ENCODE measurements around the gene ZKSCAN1.
"Not testable (repeated sequence)": the region's sequence is repeated elsewhere in the genome, so short reads cannot be mapped to it uniquely, and the experiment has no call there.

The ZKSCAN1 gene

DNA sequence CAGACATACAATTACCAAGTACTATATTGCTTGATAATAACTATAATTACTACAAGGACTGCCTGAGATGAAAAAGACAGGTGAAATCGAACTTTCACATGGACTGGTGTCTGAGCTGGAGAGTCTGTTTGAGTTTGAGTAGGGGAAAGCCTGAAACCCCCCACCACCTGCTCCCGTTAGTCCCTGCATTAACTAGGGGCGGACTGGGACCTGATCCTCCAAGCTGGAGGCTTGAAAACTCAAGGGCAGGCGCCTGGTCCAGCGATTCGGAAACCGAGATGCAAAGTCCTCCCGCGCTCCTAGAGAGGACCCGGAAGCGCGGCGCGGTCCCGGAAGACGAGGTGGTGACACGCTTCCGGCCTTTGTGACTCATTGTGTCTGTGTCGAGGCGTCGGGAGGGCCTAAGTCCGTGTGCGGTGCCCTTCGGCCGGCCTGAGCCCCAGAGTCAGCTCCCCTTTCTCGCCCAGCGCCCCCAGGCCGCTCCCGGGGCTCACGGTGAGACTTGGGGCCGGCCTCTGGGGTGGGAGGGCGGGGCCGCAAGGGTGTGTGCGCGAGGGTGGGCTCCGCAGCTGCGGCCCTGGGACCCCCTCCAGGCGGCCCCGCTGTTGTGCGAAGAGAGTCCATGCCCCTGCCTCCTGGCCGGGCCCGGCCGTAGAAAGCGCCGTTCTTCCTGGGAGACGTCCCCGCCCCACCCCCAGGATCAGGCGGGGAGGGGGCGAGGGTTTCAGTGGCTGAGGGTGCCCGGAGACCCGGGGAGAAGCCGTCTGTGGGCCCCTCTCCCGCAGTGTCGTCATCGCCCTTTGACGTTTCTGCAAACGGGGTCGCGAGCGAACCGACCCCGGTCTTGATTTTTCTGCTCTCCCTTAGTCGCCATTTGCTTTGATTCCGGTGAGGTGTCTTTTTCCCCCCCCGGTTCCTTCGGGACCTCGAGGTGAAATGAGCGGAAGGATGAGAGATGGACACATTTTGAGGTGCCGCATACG is at the start of gene ZKSCAN1:
Gene ZKSCAN1, plus strand, starts transcription at position 365 of the 983 bp plus-strand sequence. CDS start 7,911 bp downstream, outside the sequence.
- peaks cover 18% of the 10 kb centered on the region for H3K36me3 ChIP-seq (ENCODE audit: insufficient read depth, insufficient read length, low read length)
- no peaks in the 10 kb centered on the region for H3K9me3 ChIP-seq (ENCODE audit: insufficient read depth, low read length)
- peak; percentile 92 for DNase-seq (ENCODE audit: low read depth, low spot score)
- peak within 1 kb of the TSS; percentile 92 for H3K9ac ChIP-seq (ENCODE audit: insufficient read length, low read depth)
- H3K27me3 ChIP-seq (ENCODE audit: insufficient read depth, insufficient read length): no peaks in the 10 kb centered on the region
- no peak for TF ChIP-seq YY1 (IDR thresholded peaks at IDR 0.05; ENCODE audit: insufficient read depth, insufficient read length)
- no peak for TF ChIP-seq ZNF274 (IDR thresholded peaks at IDR 0.05; ENCODE audit: low read depth, low read length)
- no peak for TF ChIP-seq SUZ12 (IDR thresholded peaks at IDR 0.05; ENCODE audit: extremely low read depth, insufficient read depth, insufficient read length)
- peak within 1 kb of the TSS; percentile 88 for H3K4me3 ChIP-seq (ENCODE audit: insufficient read length, low read depth)
- H3K4me1 ChIP-seq (ENCODE audit: insufficient read depth, insufficient read length): no peaks in the 10 kb centered on the region

DNA sequence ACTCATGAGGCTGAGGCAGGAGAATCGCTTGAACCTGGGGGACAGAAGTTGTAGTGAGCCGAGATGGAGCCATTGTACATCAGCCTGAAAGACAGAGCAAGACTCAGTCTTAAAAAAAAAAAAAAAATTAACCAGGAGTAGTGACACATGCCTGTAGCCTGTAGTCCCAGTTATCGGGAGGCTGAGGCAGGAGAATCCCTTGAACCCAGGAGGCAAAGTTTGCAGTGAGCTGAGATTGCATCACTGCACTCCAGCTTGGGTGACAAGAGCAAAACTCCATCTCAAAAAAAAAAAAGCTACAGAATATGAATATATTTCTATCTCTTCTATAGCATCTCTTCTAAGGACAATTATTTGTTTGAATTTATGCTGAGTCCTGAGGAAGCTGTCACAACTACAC is 46.1 kb upstream of the ZKSCAN1 start:
- Histone ChIP-seq H3K9ac (ENCODE audit: insufficient read length, low read depth) (no peak overlapping the region), H3K36me3 (ENCODE audit: insufficient read depth, insufficient read length, low read length) (no peaks in the 10 kb centered on the region), H3K4me1 (ENCODE audit: insufficient read depth, insufficient read length) (no peaks in the 10 kb centered on the region), H3K9me3 (ENCODE audit: insufficient read depth, low read length) (no peaks in the 10 kb centered on the region), H3K27me3 (ENCODE audit: insufficient read depth, insufficient read length) (peaks cover 1% of the 10 kb centered on the region), H3K4me3 (ENCODE audit: insufficient read length, low read depth) (no peak overlapping the region)
- TF ChIP-seq ZNF274 (IDR thresholded peaks at IDR 0.05; ENCODE audit: low read depth, low read length): no peak
- TF ChIP-seq SUZ12 (IDR thresholded peaks at IDR 0.05; ENCODE audit: extremely low read depth, insufficient read depth, insufficient read length): no peak
- no peak for TF ChIP-seq YY1 (IDR thresholded peaks at IDR 0.05; ENCODE audit: insufficient read depth, insufficient read length)
- no peak for DNase-seq (ENCODE audit: low read depth, low spot score)

DNA sequence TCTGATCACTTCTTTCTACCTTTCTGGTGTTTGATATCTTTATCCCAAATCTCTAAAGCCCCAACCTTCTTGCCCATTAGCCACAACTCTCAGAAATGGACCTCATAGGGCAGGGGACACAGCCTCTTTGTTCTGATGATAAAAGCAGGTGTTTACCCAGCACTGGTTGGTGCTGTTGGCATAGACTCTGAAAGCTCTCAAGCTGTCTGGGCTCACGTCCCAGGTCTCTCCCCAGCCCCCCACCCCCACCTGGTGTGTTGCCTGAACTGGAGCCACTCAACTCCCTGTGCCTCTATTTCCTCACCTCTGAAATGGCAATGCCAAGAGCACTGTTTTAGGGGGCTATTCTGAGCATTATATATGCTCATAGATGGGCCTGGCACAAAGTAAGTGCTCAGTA is 45.6 kb upstream of the ZKSCAN1 start:
- not testable (repeated sequence) for DNase-seq (ENCODE audit: low read depth, low spot score); H3K4me3 ChIP-seq (ENCODE audit: insufficient read length, low read depth); H3K9me3 ChIP-seq (ENCODE audit: insufficient read depth, low read length); H3K9ac ChIP-seq (ENCODE audit: insufficient read length, low read depth); H3K4me1 ChIP-seq (ENCODE audit: insufficient read depth, insufficient read length); H3K36me3 ChIP-seq (ENCODE audit: insufficient read depth, insufficient read length, low read length); H3K27me3 ChIP-seq (ENCODE audit: insufficient read depth, insufficient read length)

DNA sequence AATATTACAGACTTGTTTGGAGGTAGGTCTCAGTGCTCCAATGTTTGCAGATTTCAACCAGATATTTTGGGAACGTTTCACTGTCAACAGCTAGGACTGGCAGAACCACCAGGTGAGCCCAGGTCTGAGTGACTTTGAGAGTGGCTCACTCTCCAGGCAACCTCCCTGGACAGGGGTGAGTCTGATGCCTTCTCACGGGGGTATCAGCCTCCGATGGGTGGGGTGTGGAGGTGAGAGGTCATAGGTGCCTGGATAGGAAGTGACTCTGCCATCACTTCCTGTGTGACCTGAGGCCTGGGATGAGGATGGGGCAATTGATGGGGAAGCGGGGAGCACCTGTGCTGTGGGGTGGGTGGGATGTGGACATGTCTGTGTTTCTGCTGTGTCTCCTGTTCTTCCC is 44.2 kb upstream of the ZKSCAN1 start:
- H3K27me3 ChIP-seq (ENCODE audit: insufficient read depth, insufficient read length): no peaks in the 10 kb centered on the region
- no peak overlapping the region for H3K4me3 ChIP-seq (ENCODE audit: insufficient read length, low read depth)
- no peak overlapping the region for H3K9ac ChIP-seq (ENCODE audit: insufficient read length, low read depth)
- no peaks in the 10 kb centered on the region for H3K36me3 ChIP-seq (ENCODE audit: insufficient read depth, insufficient read length, low read length)
- H3K4me1 ChIP-seq (ENCODE audit: insufficient read depth, insufficient read length): no peaks in the 10 kb centered on the region
- DNase-seq (ENCODE audit: low read depth, low spot score): no peak
- no peak for TF ChIP-seq ZNF274 (IDR thresholded peaks at IDR 0.05; ENCODE audit: low read depth, low read length)
- TF ChIP-seq YY1 (IDR thresholded peaks at IDR 0.05; ENCODE audit: insufficient read depth, insufficient read length): no peak
- TF ChIP-seq SUZ12 (IDR thresholded peaks at IDR 0.05; ENCODE audit: extremely low read depth, insufficient read depth, insufficient read length): no peak
- no peaks in the 10 kb centered on the region for H3K9me3 ChIP-seq (ENCODE audit: insufficient read depth, low read length)

DNA sequence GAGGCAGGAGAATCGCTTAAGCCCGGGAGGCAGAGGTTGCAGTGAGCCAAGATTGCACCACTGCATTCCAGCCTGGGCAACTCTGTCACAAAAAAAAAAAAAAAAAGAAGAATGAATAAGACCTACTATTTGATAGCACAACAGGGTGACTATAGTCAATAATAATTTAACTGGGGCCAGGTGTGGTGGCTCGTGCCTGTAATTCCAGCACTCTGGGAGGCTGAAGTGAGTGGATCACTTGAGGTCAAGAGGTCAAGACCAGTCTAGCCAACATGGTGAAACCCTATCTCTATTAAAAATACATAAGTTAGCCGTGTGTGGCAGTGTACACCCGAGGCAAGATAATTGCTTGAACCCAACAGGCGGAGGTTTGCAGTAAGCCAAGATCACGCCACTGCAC is 41.6 kb upstream of the ZKSCAN1 start:
- H3K4me3 ChIP-seq (ENCODE audit: insufficient read length, low read depth); H3K27me3 ChIP-seq (ENCODE audit: insufficient read depth, insufficient read length); DNase-seq (ENCODE audit: low read depth, low spot score); H3K36me3 ChIP-seq (ENCODE audit: insufficient read depth, insufficient read length, low read length); H3K9me3 ChIP-seq (ENCODE audit: insufficient read depth, low read length); H3K4me1 ChIP-seq (ENCODE audit: insufficient read depth, insufficient read length); H3K9ac ChIP-seq (ENCODE audit: insufficient read length, low read depth): not testable (repeated sequence)

DNA sequence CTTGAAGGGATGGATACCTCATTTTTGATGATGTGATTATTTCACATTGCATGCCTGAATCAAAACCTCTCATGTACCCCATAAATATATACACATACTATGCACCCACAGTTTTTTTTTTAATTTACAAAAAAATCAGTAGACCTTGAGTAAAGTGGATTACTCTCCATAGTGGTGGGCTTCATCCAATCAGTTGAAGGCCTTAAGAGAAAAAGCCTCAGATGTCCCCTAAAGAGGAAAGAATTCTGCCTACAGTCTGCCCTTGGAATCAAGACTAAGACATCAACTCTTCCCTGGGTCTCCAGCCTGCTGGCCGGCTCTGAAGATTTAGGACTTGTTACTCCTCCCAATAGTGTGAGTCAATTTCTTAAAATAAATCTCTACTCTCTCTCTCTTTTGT is 40.7 kb upstream of the ZKSCAN1 start:
- H3K9me3 ChIP-seq (ENCODE audit: insufficient read depth, low read length): no peaks in the 10 kb centered on the region
- H3K4me3 ChIP-seq (ENCODE audit: insufficient read length, low read depth): no peak overlapping the region
- no peaks in the 10 kb centered on the region for H3K27me3 ChIP-seq (ENCODE audit: insufficient read depth, insufficient read length)
- H3K9ac ChIP-seq (ENCODE audit: insufficient read length, low read depth): no peak overlapping the region
- no peak for TF ChIP-seq ZNF274 (IDR thresholded peaks at IDR 0.05; ENCODE audit: low read depth, low read length)
- no peak for TF ChIP-seq YY1 (IDR thresholded peaks at IDR 0.05; ENCODE audit: insufficient read depth, insufficient read length)
- TF ChIP-seq SUZ12 (IDR thresholded peaks at IDR 0.05; ENCODE audit: extremely low read depth, insufficient read depth, insufficient read length): no peak
- no peak for DNase-seq (ENCODE audit: low read depth, low spot score)
- no peaks in the 10 kb centered on the region for H3K4me1 ChIP-seq (ENCODE audit: insufficient read depth, insufficient read length)
- no peaks in the 10 kb centered on the region for H3K36me3 ChIP-seq (ENCODE audit: insufficient read depth, insufficient read length, low read length)

DNA sequence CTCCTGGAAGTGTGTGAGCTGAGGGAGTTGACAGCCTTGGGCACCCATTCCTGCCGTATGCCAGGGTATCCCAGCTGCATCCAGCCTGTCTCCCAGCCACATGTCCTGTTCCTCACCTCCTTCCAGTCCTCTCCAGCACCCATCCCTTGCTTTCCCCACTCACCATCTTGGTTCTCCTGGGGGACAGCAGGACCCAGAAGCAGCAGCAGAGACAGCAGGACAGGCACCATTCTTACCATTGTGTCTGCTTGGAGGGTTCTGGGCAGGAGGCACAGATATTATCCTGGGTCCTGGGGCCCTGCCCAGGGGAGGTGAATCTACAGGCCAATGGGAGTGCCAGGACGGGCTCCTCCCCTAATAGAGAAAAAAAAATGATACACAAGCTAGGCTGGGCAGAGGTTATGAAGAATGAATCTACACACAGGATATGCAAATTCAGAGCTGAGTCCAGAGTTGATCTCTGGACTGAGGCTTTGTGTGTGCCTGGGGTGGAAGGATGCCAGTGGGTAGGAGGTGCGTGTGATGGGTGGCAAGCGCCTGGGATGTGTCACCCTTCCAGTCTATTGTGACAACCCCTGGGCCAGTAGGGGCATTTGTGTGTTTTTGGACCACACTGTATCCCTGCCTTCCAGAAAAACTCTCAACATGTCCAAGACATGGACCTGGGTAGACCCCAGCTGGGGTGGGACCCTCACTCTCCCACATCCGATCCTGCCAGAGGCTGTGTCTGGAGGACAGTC is 39.4 kb upstream of the ZKSCAN1 start, which contains the start of gene AZGP1:
Gene AZGP1, minus strand, starts transcription at position 250 of the 740 bp plus-strand sequence. Its CDS starts 11 bp downstream, at position 239.
- Histone ChIP-seq H3K4me3 (ENCODE audit: insufficient read length, low read depth) (no peak within 1 kb of the TSS), H3K9ac (ENCODE audit: insufficient read length, low read depth) (no peak within 1 kb of the TSS), H3K9me3 (ENCODE audit: insufficient read depth, low read length) (no peaks in the 10 kb centered on the region), H3K36me3 (ENCODE audit: insufficient read depth, insufficient read length, low read length) (no peaks in the 10 kb centered on the region), H3K4me1 (ENCODE audit: insufficient read depth, insufficient read length) (no peaks in the 10 kb centered on the region), H3K27me3 (ENCODE audit: insufficient read depth, insufficient read length) (no peaks in the 10 kb centered on the region)
- TF ChIP-seq SUZ12 (IDR thresholded peaks at IDR 0.05; ENCODE audit: extremely low read depth, insufficient read depth, insufficient read length): no peak
- DNase-seq (ENCODE audit: low read depth, low spot score): no peak
